Stimulated activated CD8-positive, alpha-beta memory T cell treated with anti-CD3 and anti-CD28 coated beads, Interleukin-7, amount 100 ng/mL, for 24 hours (primary cell): ENCODE measurements around the gene MNT.

Experiments
- DNase-seq: peaks from one replicate; pipeline ENCODE4 v3.0.0-alpha.2; 2020; ENCODE audit warnings: low read depth

The MNT gene

DNA sequence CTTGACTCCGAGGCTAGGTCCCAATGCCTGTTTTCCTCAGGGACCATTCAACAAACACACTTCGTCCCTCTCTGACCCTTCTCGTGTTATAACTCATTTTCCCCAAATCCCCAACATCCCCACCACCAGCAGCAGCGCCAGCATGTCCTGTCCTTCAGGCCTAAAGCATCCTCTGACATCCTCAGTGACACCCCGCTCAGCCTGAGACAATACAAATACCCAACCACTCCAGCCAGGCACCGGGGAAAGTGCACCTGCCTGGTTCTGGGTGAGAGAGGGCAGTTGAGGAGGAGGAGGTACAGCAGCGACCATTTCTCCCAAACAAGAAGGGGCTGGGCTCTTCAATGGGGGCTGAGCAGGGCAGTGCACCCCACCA, 4.7 kb downstream of the MNT start:
- DNase-seq, result no peak

DNA sequence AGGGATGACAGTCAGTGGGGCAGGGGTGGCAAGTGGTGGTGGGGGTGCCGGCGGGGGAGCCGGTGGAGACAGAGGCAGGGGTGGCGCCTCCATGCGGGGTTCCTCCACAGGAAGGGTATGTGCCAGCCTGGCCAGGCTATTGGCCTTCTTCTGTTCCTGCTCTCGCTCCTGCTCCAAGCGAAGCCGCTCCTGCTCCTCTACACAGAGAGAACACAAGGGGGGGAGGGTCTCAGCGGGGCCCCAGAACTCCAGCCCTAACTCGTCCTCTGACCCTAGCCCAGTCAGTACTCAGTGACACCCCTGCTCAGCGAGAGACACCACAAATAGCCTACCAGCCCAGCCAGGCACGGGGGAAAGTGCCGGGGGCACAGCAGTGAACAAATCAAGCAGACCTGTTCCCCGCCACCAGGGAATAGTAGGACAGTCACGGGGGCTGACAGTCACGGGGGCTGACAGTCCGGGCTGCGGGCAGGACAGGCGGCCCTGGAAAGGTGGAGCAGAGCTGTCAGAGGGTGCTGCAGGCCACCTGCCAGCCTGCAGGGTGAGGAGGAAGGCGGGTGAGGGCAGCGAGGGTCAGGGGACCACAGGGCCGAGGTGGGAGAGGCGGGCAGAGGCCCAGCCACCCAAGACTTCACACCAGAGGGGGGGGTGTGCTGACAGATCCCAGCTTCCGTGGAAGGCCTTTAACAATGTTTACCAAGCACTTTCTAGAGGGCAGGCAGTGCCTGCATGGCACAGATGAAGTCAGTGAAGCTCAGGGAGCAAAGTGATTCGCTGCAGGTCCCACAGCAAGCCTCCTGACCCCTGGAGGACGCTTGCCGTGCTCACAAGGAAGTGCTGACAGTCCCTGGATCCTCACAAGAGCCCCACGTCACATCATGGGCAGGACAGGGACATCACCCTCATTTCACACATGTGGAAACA, 5.3 kb downstream of the MNT start:
- DNase-seq, result no peak

DNA sequence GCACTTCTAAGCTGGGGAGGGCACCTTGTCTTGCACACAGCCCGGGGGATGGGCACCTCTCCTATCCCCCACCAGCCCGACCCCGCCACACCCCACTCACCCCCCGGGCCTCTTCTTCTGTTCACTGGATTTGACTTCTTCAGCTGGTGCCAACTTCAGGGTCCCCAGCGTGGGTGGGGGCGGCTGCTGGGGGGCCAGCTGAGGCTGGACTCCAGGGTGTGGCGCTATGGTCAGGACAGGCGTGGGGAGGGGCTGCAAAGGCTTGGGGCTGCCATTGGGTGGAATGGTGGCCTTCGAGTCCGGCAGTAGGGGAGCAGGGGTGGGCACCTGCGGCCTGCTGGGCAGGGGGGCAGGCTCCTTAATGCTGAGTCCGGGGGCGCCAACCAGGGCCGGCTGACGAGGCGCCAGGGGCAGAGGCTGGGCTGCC, 6.1 kb downstream of the MNT start:
- DNase-seq, result no peak

DNA sequence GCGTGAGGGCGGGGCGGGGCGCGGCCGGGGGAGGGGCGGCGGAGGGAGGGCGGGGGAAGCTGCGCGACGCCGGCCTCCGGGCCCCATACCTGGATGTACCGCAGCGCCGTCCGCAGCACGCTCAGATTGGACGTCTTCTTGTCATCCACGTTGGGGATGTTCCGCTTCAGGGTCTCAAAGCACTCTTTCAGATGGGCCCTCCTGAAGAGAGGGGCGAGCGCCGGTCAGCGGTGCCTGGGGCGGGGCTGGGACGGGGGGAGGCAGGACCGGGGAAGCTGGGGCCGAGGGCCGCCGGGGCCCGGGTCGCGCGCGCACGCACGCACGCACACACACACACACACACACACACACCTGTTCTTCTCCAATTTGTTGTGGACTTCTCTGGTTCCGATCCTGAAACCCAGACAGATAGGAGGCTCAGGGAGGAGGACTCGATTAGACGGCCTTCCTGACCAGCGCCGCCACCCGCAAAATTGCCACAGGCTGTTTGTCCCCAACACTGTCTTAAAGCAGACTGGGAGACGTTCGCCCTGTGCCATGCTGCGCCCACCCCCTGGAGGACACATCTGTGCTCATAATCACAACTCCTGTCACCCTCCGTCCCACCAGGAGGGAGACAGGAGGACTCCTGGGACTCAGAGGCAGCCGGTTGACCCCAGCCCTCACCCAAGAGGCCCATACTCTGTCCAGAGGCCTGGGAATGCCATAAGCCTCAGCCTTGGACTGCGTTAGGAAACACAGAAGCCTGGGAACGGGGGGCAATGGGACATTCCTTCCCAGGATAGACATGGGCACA, 6.7 kb downstream of the MNT start:
- no peak for DNase-seq

DNA sequence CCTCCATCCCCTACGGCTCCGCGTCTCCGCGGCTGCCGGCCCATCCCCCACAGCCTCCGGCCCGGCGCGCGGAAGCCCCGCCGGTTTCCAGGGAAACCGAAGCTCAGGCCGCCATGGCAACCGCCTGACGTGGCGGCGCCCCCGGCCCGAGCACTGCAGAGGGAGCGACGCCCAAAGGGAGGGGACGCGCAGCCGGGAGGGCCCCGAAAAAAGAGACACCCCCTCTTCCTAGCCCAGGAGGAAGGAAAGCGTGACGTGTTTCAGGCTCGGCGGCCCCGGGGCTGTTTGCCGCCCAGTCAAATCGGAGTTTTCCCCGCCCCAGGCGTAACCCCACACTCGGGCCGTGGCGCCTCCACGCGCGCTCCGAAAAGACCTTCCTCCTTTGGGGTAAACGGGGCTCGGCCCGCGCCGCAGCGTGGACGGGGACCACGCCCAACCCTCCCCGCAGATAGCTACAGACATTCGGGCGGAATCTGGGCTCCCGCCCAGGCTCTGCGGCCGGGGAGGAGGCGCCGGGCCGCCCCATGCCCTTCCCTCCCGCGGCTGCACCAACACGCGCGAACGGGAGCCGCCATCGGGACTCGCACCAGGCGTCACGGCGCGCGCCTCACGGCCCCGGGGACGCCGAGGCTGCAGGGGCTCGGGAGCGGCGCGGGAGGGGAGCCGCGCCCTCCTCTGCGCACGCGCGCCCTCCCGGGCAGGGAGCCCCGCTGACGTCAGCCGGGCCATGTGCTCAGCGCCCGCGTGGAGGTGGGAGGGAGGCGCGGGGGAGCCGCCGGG, 7.5 kb downstream of the MNT start:
- peak; percentile 77 for DNase-seq

DNA sequence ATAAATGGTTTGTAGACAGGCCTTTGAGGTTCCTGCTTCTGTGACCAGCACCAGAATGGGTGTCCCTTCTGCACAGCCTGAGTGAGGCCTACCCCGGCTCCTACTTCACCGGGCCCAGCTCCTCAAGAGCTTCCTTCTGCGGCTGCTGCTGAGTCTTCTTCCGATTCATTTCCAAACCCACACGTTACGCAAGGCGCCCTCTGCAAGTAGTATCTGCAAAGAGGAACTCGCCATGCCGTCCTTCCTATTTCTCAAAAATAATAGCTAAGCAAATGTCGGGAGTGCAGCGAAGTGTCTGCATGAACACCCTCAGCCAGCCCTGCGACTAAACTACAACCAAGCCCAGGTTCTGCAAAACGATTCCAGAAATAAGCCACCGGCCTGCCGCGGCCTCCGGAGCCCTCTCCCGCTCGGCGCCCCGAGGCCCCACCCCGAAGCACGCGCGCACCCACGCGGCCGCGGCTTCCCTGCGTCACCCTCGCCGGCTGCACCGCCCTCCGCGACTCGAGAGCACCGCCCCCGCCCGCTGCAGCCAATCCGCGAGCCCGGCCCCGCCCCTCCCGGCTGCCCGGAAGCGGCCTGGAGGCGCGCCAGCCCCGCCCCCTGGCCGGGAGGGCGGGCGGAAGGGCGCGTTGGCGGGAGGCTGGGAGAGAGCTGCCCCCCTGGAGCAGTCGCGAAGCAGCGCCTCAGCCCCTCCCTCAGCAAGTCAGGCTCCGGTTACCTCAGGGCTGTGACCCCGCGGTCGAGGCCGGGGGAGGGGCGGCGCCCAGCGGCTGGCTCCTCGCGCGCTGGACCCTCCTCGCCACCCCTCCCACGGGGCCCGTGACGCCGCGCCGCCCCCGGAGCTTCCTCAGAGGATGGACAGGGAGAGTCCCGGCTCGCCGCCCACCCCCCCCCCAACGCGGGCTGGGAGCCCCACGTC, 8.3 kb downstream of the MNT start:
- peak; percentile 95 for DNase-seq

DNA sequence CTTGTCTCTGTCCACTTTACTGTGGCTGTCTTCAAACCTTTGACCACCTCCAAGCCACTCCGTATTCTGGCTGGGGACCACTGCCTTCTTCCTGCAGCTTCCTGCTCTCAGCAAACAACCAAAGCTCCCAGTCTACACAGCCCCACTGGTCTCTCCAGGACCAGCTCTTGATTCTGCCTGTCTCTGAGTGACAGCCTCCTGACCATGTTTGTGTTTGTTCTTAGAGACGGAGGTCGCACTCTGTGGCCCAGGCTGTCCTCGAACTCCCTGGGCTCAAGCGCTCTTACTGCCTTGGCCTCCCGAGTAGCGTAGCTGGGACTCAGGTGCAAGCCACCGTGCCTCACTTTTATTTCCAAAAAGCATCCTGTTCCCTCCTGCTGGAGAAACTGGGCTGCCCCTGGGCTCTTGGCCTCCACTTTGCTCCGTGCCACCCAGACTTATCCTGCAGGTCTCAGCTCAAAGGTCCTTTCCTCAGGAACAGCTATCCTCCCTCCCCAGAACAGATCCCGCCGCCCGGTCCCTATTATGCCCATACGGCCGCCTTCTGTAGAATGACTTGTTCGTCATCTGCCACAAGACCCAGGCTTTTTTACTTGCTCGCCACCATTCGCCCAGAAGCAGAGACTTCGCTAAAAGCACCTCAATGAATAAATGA, 9.1 kb downstream of the MNT start:
- DNase-seq, result no peak

DNA sequence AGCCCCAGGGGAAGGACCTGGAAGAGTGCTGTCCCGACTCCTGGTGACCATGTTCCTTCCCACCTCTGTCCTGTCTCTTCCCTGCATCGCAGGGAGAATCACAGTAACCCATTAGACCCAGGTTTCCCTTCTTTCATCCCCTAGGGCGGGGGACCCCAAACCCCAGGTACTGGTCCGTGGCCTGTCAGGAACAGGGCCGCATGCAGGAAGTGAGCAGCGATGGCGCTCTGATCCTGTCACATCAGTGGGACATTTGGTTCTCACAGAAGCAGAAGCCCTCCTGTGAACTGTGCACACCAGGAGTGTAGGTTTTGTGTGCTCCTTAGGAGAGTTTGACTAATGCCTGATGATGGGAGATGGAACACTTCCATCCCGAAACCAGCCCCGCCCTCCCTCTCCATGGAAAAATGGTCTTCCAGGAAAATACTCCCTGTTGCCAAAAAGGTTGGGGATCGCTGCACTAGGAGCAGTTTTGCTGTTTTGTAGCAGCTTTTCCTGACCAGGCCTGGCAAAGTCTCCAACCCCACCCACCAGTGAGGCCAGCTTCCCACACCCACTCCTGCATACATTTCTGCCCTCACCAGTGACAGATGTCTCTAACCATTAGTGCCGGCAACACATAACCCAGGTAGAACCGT, 10.5 kb downstream of the MNT start:
- no peak for DNase-seq

DNA sequence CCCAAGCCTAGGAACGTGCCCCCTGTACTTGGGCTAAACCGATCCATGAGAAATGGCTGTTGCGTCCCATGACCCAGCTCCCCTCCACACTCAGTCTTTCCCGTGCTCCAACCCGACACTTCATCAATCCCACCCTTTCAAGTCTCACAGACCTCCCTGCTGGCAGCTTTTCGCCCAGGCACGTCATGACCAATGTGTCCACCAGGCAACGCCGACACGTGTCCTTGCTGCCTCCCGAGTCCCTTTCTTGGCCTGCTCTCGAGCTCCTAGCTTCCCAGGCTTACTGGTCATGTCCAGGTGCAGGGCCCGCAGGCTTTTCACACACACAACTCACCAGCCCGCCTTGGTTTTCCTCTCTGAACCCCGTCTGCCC, 12.2 kb downstream of the MNT start:
- DNase-seq, result no peak

DNA sequence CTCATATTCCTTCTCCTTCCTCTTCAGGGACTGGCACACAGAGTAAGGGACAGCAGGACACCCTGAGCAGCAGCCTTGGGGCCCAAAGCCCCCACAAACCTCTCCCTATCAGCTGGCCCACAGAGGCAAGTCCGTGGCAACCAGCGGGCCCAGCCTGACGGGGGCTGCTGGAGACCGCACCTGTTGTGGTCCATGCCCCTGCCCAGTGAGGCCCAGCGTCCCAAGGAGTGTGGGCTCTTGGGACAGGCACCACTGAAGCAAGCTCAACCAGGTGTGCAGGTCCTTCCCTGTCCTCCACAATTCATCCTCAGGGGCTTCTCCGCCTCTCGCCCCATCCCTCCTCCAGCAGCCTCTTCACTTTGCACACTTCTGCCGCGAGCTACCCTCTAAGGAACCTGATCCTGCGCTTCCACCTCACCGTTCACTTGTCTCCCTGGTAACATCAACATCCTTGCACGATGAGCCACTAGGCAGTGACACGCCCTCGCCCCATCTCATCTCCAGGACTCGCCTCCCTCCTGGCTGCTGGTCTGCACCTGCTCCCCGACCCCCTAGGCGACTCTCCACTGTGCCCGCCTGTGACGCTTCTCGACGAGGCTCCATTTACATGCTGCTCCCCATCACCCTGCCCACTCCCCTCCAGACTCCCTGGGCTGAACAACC, 12.7 kb downstream of the MNT start:
- DNase-seq, result no peak

DNA sequence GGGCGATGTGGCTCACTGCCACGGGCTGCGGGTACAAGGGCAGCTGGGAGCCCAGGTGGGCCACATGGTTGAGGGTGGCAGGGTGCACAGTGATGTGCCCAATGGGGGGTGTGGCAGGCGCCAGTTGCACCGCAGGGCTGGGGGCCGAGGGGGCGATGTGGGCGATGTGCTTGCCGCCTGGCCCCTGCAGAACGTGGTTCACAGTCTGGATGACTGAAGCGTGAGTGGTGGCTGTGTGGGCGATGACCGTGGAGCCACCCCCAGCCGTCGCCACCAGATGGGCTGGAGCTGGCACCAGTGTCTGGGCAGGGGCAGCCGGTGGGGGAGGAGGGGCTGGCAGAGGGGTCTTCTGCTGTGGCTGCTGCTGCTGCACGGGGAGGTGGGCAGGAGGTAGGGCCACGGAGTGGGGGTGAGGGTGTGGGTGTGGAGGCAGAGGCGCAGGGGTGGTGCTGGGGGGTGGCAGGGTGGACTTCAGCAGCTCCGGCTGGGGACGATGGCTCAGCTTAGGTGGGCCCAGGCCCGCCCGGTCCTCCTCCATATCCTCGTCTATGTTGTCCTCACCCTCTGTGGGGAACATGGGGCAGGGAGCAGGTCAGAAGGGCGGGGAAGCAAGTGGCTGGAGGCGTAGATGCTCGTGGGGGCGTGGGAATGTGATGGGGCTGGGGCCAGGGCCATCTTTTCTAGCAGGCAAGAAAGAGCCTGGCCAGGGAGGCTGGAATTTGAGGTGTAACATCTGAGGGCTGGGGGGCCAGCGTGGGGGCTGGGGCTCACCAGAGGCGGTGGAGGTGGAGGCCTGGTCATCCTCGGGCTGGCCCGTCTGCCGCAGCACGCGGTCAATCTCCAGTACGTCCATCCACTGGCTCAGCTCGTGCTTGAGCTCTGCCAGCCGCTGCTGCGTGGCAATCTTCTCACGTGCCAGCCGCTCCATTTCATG, 13.5 kb downstream of the MNT start:
- DNase-seq, result no peak

DNA sequence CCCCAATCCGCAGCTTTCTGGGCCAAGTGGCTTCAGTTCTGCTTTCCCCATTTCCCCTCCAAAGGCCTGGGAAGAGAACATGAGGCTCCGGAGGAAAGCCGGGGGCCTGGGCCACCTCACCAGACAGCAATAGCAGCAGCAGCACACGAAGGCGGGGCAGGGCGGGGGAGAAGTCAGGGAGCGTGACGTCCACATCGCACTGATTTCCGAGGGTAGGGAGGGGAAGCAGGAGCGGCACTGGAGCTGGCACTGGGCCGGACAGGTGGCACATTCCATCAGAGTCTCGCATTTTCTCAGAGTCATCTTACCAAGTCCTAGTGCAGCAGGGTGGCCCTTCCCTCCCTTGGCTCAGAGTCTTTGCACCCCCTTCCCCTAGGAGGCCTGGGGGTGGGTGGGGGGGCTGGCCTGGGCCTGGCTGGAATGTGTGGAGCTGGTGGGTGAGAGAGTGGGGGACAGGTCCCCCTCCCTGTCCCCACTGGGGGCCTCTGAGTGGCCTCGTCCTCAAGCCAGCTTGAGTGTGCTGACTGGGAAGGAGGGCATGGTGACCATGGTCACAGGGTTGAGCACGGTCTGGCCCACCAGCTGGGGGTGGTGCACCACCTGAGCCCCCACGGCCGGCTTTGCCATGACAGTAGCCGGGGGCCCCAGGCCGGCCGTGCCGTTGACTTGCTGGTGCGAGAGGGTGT, 14.3 kb downstream of the MNT start:
- DNase-seq, result no peak

DNA sequence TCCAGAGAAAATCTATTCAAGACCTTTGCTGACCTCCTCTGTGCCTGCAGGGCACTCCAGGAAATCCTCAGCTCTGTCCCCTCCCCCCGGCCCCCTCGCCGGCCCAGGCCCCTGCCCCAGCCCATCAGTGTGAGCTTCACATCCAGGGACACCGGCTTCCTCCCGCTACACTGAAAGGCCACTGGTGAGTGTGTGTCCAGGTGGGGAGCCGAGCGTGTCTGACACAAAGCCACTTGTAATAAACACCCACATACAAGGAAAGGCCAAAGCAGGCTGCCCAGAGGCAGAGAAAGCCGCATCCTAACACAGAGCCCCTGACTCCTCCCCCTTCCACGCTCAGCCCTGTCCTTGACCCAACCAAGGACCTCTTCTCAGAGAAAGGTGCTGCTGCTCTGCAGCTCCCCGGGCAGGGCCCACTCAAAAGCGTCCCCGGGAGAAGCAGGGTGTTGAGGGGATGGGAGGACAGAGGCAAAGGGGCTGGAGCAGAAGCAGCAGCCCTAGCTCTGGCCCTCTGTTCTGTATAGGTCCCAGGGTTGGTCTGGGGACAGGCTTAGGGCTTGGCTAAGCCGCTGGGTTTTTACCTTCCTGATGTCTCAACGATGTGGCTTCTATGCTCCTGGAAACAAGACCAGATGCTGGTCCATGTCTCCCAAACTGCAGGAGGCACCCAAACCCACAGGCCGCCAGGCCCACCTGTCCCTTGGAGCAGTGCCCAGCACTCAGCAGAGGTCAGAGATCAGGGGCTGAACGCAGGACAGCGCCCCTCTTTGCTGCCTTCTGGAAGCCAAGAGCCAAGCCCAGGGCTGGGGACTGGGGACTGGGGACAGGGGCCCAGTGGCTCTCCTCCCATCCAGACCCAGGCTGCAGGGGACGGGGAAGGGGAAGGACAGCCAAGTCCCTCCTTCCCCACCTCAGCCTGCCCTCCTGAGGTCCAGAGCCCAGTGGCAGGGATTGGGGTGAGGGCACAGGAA, 15.3 kb downstream of the MNT start:
- no peak for DNase-seq

DNA sequence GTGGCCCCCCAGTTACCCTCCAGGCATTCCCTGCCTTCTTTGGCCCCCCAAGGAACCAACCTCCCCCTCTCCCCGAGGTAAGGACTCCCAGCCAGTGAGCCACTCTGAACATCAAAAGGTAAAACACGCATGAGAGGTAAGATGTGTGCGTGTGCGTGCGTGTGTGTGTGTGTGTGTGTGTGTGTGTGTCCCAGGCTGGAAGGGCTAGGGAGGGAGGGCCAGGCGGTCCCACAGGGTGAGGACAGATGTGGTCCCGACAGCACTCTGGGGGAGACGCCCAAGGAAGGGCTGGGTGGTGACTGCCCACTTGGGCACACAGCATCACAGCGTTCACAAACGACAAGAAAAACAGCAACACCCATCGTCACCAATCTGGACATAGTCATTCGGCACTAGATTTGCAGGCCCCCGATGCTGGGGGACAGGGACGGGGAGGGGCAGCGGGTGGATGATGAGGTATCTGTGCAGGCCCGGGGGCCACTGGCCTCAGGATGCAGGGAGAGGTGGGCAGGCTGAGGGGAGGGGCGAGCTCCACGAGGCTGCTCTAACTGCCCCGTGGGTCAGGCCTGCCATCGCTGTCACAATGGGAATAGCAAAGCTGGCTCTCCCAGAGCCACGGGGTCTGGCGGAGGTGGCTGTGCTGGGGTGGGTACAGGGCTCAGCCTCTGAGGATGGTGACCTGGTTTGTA, 16.3 kb downstream of the MNT start:
- no peak for DNase-seq

DNA sequence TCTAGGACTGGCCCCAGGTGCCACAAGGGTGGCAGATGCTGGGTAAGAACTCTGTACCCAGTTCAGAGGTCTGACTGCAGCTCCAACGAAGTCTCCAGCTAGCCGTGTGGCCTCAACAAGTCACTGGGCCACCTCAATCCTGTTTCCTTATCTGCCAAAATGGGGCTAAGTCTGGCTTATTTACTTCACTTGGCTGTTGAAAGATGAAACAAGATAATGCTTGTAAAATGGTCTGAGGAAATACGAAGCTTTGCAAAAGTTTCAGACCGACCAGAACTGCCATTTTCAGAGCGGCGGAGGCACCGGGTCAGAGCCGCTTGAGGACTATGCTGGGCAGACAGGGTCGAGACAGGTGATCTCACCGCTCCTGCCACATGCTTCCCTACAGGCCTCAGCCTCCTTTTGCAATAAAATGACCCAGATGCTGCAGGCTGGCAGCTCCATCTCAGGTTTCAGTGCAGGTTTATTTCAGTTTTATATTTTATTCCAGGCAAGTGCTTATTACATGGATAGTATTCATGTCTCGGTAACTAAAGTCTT, 17.2 kb downstream of the MNT start:
- no peak for DNase-seq
